ENCODE data around the gene PALS1.

- TF ChIP-seq CTCF (IDR thresholded peaks at IDR 0.05; ENCODE audit: insufficient read depth, low read length, poor library complexity, severe bottlenecking) (no peak), EZH2phosphoT487 (conservative IDR thresholded peaks at IDR 0.05; ENCODE audit: low read length) (no peak)
These were observed 241 bp upstream of the PALS1 start for GRCh38 chr14:67240978-67241410.

Measured in SU-DHL-6 (cell line).